Fibroblast of lung (primary cell): Measurements from ENCODE around the gene MDK. TPM values are rescaled to one million over a fixed set of nuclear protein-coding genes. Genes with fewer than 3 reads are reported as not detected.

ENCODE experiments used
- DNase-seq, 2 donors: peaks; one replicate each; pipeline versions ENCODE4 v3.0.0 to v3.0.0-alpha.2; 2010; ENCODE audit warnings: low read depth in 2 of 2
- H2AFZ ChIP-seq: 2 replicates; pipeline ENCODE4 v1.5.1; 2012; ENCODE audit warnings: low read length, control low read depth, inconsistent platforms
- H3K27ac ChIP-seq: 2 replicates; pipeline ENCODE4 v1.5.1; 2011; ENCODE audit warnings: low read length, control low read depth; ENCODE audit not compliant: insufficient read depth
- H3K27me3 ChIP-seq: 2 replicates; pipeline ENCODE4 v1.5.1; 2011; ENCODE audit warnings: mild to moderate bottlenecking, low read length; ENCODE audit not compliant: control insufficient read depth, insufficient read depth
- H3K36me3 ChIP-seq: 2 replicates; pipeline ENCODE4 v1.5.1; 2011; ENCODE audit warnings: low read length; ENCODE audit not compliant: control insufficient read depth, insufficient read depth
- H3K4me1 ChIP-seq: 2 replicates; pipeline ENCODE4 v1.5.1; 2011; ENCODE audit warnings: low read length; ENCODE audit not compliant: control insufficient read depth, insufficient read depth; ENCODE audit errors: extremely low read depth
- H3K4me2 ChIP-seq: 2 replicates; pipeline ENCODE4 v1.5.1; 2011; ENCODE audit warnings: low read length, control low read depth; ENCODE audit not compliant: insufficient read depth; ENCODE audit errors: extremely low read depth
- H3K4me3 ChIP-seq, 4 experiments: fragments of 200-600 bp in 1 of 4; sonication (generic) in 1 of 4; replicated peaks in 1 of 4; 2 replicates each; pipeline ENCODE4 v1.5.1; 2011 to 2016; ENCODE audit warnings: low read length in 4 of 4, low read depth in 3 of 4, mild to moderate bottlenecking in 3 of 4, control low read depth in 2 of 4, inconsistent platforms in 1 of 4, mixed read lengths in 1 of 4; ENCODE audit not compliant: insufficient read depth in 1 of 4; ENCODE audit errors: control extremely low read depth in 1 of 4
- H3K79me2 ChIP-seq: 2 replicates; pipeline ENCODE4 v1.5.1; 2012; ENCODE audit warnings: mild to moderate bottlenecking, low read length, inconsistent platforms; ENCODE audit not compliant: control insufficient read depth, insufficient read depth
- H3K9ac ChIP-seq: 2 replicates; pipeline ENCODE4 v1.5.1; 2011; ENCODE audit warnings: mild to moderate bottlenecking, low read length, control low read depth; ENCODE audit not compliant: insufficient read depth
- H3K9me3 ChIP-seq: 2 replicates; pipeline ENCODE4 v1.5.1; 2012; ENCODE audit warnings: low read depth, low read length; ENCODE audit not compliant: control insufficient read depth, insufficient read depth
- H4K20me1 ChIP-seq: 2 replicates; pipeline ENCODE4 v1.5.1; 2011; ENCODE audit warnings: low read length; ENCODE audit not compliant: control insufficient read depth, insufficient read depth; ENCODE audit errors: extremely low read depth
- EZH2 ChIP-seq: IDR thresholded peaks from 2 replicates; pipeline ENCODE4 v1.5.1; 2012; ENCODE audit warnings: low read length, control low read depth, mild to moderate bottlenecking; ENCODE audit errors: missing control alignments
- polyA plus RNA-seq, 2 donors: library from polyadenylated mRNA; depleted of rRNA in 1 of 2; stranded (reverse) in 1 of 2; unstranded in 1 of 2; fragments of >200 nt; gene quantifications; 2 replicates each; pipeline ENCODE4 v1.2.1, GENCODE V29; 2011 to 2012; ENCODE audit warnings: missing spikeins in 1 of 2
- total RNA-seq: library from RNA; depleted of rRNA; stranded (reverse); fragments of >200 nt; gene quantifications from 2 replicates; pipeline ENCODE4 v1.2.1, GENCODE V29; 2014
- TF ChIP-seq, protein P1 (sequence below), 2 donors: IDR thresholded peaks in 1 of 2; conservative IDR thresholded peaks in 1 of 2; 1 replicate in 1 of 2; 2 replicates in 1 of 2; pipeline ENCODE4 v1.5.1; 2011 to 2012; ENCODE audit warnings: low read length in 2 of 2, control low read depth in 1 of 2, inconsistent platforms in 1 of 2, low read depth in 1 of 2, mild to moderate bottlenecking in 1 of 2

MDK gene
- total and polyA plus RNA-seq, 2 donors (not counting 1 experiment from before 2014, with no cell fraction given), result 44.6 to 131 TPM

GRCh38 chr11:46351148-46351547 is 30.3 kb upstream of the MDK start:
- no peak overlapping the region for H2AFZ ChIP-seq
- H3K79me2 ChIP-seq, result peaks cover 19% of the 10 kb centered on the region

DNA sequence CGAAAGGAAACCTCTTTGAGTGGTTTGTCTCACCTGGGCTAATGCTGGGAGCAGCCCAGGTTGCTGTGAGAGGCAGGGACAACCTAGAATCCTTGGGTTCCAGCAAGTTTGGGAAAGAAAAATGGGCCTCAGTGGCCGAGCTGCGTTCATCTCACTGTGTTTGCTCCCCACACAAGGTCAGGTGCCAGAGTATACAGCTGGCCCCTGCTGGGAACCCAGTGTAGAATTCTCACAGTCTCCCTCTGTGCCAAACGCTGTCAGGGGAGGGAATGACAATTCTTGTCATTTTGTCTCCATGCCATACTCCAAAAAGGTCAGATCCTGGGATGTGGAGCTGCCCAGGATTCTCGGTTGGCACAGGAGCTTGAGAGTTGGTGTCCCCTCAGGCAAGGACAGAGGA is 29.9 kb upstream of the MDK start:
- Histone ChIP-seq H3K4me2 (no peak overlapping the region), H2AFZ (no peak overlapping the region), H3K9me3 (no peaks in the 10 kb centered on the region), H4K20me1 (no peaks in the 10 kb centered on the region), H3K4me1 (peaks cover 13% of the 10 kb centered on the region), H3K27me3 (no peaks in the 10 kb centered on the region), H3K36me3 (no peaks in the 10 kb centered on the region), H3K4me3 (no peak overlapping the region), H3K27ac (no peak overlapping the region), H3K9ac (no peak overlapping the region), H3K79me2 (peaks cover 21% of the 10 kb centered on the region)
- DNase-seq, result no peak
- TF ChIP-seq, protein P1, sequence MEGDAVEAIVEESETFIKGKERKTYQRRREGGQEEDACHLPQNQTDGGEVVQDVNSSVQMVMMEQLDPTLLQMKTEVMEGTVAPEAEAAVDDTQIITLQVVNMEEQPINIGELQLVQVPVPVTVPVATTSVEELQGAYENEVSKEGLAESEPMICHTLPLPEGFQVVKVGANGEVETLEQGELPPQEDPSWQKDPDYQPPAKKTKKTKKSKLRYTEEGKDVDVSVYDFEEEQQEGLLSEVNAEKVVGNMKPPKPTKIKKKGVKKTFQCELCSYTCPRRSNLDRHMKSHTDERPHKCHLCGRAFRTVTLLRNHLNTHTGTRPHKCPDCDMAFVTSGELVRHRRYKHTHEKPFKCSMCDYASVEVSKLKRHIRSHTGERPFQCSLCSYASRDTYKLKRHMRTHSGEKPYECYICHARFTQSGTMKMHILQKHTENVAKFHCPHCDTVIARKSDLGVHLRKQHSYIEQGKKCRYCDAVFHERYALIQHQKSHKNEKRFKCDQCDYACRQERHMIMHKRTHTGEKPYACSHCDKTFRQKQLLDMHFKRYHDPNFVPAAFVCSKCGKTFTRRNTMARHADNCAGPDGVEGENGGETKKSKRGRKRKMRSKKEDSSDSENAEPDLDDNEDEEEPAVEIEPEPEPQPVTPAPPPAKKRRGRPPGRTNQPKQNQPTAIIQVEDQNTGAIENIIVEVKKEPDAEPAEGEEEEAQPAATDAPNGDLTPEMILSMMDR (conservative IDR thresholded peaks at IDR 0.05 in 1 of 2, IDR thresholded peaks at IDR 0.05 in 1 of 2; ENCODE audit: low read depth in 1 of 2, low read length in 2 of 2), result no peak
- no peak for TF ChIP-seq EZH2

More at GRCh38 chr11:46351148-46351547, 30.3 kb upstream of the MDK start:
- DNase-seq, result no peak
- H3K4me3 ChIP-seq, result no peak overlapping the region
- H3K27me3 ChIP-seq, result no peaks in the 10 kb centered on the region
- no peak overlapping the region for H3K4me2 ChIP-seq
- no peaks in the 10 kb centered on the region for H3K9me3 ChIP-seq
- H3K4me1 ChIP-seq, result peaks cover 13% of the 10 kb centered on the region
- no peaks in the 10 kb centered on the region for H3K36me3 ChIP-seq
- no peak overlapping the region for H3K9ac ChIP-seq
- no peaks in the 10 kb centered on the region for H4K20me1 ChIP-seq
- H3K27ac ChIP-seq, result no peak overlapping the region
- no peak for TF ChIP-seq EZH2
- TF ChIP-seq, protein P1 (conservative IDR thresholded peaks at IDR 0.05 in 1 of 2, IDR thresholded peaks at IDR 0.05 in 1 of 2; ENCODE audit: low read depth in 1 of 2, low read length in 2 of 2), result no peak

DNA sequence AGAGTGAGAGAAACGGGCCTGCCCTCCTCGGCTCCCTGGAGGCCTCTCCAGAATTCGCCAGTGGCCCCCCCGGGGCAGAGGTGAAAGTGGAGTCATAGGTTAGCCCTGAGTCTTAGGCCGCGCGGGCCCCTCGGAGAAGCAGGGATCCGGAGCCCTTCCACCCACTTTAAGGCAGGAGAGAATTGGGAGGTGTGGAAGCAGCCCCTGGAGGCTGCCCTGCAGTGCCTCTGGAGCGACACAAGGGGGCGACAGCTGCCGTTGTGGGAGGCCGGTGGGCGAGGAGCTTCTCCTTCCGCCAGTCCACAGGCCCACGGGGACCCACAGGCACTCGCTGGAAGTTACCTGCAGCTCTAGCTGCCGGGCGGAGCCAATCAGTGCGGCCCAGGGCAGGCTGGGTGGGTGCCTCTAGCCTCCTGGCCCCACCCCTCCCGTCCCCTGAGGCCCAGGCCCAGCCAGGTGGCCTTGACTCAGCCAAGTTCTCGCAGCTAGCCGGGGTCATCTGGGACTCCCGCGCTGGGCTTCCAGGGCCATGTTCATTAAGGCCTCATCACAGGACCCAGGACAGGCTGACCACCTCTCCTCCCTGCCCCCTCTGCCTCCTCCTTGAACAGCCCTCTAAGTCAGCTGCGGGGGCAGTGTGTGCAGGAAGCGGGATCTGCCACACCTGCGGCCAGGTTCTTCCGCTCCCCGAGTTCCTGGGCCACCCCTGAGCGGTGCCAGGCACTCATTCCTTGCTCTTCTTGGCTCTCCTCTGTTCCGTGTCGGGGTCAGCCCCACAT is 29.2 kb upstream of the MDK start:
- no peak overlapping the region for H3K9ac ChIP-seq
- H3K9me3 ChIP-seq, result no peaks in the 10 kb centered on the region
- no peaks in the 10 kb centered on the region for H4K20me1 ChIP-seq
- no peak overlapping the region for H3K4me3 ChIP-seq
- H3K27me3 ChIP-seq, result no peaks in the 10 kb centered on the region
- peaks cover 13% of the 10 kb centered on the region for H3K4me1 ChIP-seq
- no peaks in the 10 kb centered on the region for H3K36me3 ChIP-seq
- peak in 1 of 2 donors; percentile 32 for DNase-seq
- H3K4me2 ChIP-seq, result no peak overlapping the region
- TF ChIP-seq EZH2, result no peak
- TF ChIP-seq, protein P1 (conservative IDR thresholded peaks at IDR 0.05 in 1 of 2, IDR thresholded peaks at IDR 0.05 in 1 of 2; ENCODE audit: low read depth in 1 of 2, low read length in 2 of 2), result peak; percentile 64 to 81
- H3K79me2 ChIP-seq, result peaks cover 21% of the 10 kb centered on the region
- no peak overlapping the region for H2AFZ ChIP-seq
- H3K27ac ChIP-seq, result no peak overlapping the region
